Measurements from ENCODE around the gene OSBPL10.

Gene OSBPL10

DNA sequence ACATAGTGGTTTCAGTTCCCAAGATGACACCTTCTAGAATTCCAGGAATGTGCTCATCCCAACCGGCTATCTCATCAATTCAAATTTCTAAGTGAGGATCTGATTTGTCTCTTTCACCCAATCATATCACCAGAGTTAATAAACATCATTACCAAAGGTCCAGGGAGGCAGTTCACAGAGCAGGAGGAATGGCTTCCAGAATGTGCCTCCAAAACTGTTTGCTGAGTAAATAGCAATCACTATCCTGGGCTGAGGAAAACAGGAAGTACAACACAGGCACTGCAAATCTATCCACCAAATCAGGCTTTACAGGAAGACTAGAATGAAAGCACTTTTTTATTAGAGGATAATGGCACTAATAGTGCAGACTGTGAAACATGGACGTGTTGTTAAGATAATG, 61.5 kb downstream of the OSBPL10 start:
- peak in 1 of 2 experiments; percentile 8 for DNase-seq

DNA sequence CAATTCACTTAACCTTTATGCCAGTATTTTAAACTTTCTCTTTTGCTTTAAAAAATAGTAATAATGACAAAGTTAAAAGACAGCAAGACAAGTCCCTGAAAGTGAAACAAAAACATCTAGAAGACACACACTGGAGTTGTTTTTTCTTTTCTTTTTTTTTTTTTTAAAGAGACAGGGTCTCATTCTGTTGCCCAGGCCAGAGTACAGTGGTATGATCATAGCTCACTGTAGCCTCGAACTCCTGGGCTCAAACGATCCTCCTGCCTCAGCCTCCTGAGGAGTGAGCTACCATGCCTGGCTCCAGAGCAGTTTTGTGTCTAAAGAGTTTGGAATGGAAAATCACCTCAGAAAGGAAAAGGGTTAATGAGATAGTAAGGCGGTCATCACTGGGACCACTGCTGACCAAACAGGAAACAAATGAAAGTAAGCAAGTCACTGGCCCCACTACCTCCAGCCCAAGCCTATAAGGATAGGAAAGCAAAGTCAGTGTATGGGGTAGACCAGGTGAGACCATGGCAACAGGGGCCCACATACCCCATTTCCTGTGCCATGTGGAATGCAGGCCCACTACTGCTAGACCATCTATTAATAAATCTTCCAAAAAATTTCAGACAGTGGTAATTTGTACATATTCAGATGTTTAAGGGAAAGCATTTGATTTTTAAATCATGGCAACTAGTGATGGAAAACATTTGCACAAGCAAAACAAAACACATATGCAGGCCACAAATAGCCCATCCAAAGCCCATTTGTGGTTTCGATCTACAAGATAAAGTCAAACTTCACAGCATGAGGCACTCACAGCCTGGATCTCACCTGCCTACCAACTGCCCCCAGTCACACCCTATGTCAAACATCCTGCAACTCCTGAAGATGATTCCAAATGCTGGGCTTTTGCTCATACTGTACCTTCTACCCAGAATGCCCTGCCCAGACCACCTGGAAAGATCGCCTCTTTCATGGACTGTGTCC, 62.6 kb downstream of the OSBPL10 start:
- DNase-seq: no peak

DNA sequence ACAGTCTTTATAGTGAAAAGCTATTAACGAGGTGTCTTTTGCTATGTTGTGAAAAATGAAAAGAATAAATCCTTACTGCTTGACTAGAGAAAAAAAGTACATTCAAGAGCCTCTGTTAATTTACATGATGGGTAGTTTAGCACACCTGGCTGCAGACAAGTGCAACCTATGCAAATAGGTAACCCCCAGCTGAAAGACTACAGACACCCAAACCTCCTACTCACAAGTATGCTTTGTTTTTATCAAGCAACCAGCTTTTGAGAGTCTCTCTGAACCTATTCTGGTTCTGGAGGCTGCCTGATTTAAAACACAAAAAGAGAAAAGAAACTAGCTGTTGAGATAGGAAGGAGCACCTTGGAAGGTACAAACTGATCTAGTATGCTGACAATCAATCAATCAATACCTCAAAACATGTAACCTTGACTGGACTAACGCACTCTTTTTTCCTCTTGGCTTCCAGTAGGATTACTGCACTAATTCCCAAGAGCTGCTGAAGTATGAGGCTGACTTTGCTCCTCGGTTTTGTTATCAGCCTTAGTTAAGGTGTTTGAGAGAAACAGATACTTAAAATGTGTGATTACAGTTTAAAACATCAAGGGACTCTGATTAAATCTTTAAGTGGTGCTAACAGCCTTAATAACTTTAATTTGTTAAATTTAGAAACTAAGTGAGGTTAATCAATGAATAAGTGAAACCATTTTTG, 63.6 kb downstream of the OSBPL10 start:
- no peak for DNase-seq

DNA sequence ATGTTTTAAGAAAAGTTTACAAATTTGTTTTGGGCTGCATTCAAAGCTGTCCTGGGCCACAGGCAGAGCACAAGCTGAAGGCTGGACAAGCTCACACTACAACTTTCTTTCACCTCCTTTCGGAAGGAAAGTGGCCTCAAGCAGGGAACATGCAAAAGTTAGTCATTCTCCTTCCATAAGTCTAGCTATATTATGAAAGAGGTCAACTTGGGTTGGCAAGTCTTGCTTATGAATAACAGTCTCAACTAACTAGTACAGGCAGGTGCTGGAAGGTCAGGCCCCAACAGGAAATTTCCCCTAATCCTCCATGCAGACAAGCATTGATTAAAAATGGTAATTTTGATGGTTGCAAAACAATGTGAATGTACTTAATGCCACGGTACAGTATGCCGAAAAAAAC, 69.4 kb downstream of the OSBPL10 start:
- DNase-seq: no peak

DNA sequence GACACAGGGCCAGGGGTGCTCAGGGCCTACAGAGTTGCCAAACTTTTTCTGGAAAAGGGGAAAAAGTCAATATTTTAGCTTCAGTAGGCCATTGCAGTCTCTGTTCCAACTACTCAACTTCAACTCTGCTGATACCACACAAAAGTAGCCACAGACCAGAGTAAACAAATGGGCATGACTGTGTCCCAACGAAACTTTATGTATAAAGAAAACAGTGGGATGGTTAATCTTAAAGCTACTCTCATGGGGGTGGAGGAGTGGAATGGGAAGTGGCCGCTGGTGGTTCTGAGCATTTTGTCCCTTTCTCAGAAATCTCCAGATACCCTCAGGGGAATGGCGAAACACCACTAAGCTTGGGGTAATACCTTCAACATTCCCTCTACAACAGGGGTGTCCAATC, 69.9 kb downstream of the OSBPL10 start:
- no peak for DNase-seq

DNA sequence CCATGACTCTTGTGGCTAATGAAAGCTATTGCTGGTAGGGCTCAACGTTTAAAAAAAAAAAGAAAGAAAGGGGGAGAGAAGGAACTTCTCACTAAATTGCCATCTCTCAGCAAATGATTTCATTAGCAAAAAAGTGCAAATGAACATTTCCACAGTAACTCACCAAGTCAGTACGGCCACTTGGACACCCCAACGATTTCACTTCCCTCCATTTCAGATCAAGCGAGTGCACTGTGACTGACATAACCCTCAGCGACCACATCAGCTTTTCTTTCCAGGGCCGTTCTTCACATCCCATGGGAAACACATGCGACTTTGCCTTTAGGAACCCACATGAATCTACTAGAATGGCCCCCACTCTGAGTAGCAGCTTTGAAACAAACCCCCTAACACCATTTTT, 71.6 kb downstream of the OSBPL10 start:
- no peak for DNase-seq

DNA sequence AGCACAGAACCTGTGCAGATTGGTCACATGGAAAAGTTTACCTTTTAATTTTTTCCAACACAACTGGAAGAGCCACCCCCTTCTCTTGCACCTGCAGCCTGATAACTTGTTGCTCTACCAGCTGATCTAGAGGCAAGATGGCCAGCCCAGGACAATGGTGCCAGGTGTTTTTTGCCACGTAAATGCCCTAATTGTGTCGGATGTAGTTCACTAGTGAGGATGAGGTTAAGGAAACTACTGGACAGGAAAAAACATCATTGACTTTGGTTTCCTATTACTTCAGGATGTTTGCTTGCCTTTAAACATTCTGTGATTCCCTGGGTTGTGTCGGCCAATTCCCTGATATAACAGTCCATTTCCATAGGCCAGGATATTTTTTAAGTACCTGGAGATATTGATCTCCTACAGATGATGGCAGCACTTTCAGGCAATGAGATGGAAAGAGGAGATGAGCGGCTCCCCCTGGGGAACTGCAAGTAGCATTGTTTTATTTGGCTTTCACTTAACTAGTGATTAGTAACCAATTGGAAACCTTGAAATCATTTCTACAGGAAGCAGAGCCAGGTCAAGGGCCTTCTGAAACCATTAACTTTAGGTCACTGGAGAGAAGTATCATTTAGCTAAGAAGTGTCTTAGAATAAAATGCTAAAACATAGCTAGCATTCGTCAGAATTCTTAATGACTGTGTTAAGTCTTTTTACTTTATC, 72.5 kb downstream of the OSBPL10 start:
- DNase-seq: peak in 1 of 2 experiments; percentile 38

DNA sequence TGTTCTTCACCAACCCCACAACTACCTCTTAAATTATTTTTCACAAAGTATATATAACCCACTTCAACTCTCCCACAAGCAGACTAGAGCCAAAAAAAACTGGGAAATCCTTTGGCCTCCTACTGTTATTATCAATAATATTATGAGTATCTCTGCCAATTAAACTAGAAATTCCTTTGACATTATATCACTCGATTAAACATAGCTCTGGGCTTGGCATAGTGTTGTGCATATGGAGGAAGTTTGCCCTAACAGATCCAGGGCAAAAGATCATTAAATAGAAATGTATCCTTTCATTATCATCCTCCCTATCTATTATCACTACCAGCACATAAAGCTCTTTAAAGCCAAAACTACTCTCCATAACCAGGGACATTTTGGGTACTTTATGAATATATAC, 74.9 kb downstream of the OSBPL10 start:
- no peak for DNase-seq

DNA sequence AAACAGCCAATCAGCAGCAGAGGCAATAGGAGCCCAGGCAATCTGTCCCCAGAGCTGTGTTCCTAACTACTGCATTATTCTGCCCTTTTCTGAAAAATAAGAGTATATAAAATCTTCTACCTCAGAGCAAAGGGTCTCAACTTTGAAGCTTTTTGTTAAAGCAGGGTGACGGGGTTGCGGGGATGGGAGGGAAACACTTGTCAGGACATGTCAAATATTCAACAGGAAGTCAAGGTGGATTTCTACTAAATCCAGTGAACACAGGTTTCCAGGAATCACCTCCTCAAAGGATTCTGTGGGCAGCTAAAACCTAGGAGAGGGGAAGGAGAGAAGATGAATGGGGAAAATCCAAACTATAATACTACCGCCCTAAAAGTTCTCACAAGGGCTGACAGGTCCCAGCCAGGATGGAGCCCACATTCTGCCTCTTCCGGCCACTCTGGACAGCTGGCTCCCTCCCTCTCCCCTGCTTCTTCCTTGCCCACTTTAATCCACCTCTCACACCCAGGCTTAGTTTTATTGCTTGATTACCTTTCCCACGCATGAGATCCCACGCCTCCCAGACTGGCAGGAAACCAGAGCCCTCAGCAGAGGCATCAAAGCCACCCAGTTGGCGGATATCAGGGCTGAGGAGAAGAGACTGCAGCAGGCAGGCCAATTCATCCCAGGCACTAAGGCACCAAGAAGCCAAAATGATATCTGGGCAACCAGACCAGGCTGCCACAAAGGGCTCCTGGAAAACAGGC, 77.2 kb downstream of the OSBPL10 start:
- peak in 1 of 2 experiments; percentile 6 for DNase-seq

DNA sequence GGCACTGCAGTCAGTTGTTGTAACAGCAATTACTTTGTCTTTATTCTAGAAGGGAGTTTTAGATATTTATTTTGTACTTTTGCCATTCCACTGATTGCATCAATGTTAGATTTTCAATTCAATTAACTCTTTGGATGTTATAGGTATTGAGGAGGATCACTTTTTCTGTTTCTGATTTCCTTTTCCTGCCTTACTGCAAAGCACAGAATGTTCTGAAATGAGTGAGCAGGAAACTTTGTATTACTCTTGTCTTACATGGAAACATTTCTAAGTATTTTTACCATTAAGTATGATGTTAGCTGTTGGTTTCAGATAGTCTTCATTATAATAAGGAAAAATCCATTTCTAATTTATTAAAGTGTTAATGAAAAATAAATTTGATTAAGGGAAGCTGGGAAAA, 80.5 kb downstream of the OSBPL10 start:
- no peak for DNase-seq

DNA sequence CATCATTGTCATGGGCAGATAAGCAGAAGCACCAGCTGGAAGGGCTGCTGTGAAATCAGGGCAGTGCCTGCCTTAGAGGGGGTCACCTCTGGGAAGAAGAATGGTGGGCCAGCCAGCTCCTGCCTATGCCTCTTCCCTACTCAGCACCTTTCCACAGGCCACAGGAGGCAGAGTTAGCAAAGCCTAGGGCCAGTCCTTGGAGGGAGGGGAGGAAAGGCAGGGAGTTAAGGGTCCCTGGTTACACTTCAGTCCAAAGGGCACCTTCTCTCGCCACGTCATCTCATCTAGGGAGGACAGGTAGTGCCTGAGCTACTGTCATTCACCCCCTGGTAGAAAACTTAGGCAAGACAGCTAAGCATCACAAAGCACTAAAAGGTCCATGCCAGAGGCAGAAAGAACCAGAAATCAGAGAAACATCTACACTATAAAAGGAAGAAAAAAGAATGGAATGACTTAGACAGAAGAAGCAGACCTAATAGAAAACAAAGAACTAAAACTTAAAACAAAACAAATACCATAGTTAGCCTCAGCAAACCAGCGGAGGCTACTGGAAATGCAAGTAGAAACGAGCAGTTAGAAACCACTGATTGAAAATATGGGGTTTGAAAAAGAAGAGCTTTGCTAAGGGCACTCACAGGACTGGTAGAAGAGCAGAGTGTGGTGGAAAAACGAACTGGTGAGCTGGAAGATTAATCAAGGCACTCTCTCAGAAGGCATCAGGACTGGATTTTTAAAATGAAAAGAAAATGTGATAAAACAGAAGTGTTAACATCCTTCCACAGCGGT, 84.2 kb downstream of the OSBPL10 start:
- no peak for DNase-seq

DNA sequence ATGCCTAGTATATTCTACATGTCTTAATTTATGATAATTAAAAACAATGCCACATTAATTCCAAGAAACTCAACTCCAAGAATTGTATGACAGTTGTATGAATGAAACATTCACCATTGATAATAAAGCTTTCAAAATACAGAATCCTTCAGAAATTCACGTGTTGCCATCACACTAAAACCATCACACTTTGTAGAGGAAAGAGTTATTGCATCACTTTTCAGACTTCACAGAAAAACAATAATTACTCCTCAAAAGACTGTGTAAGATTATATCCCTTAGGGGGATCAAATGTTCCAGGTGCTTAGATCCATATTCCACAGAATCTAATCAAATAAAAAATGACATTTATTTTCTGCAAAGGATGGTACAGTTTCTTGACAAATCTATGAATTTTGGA, 85.0 kb downstream of the OSBPL10 start:
- DNase-seq: no peak

DNA sequence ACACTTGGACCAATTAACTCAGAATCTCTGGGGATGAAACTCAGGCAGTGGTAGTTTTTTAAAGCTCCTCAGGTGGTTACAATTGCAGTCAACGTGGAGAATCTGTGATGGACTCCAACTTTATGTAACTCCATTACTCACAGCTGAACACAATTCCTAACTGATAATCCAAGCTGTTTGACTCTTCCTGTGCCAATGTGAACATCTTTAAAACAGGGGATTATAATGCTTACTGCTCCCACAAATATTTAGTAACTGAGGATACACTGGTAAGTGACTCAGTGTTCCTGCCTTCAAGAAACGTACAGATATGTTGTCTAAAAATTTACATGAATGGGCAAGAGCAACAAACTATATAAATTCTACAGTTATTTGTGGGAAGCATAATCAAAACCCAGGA, 85.6 kb downstream of the OSBPL10 start:
- no peak for DNase-seq

DNA sequence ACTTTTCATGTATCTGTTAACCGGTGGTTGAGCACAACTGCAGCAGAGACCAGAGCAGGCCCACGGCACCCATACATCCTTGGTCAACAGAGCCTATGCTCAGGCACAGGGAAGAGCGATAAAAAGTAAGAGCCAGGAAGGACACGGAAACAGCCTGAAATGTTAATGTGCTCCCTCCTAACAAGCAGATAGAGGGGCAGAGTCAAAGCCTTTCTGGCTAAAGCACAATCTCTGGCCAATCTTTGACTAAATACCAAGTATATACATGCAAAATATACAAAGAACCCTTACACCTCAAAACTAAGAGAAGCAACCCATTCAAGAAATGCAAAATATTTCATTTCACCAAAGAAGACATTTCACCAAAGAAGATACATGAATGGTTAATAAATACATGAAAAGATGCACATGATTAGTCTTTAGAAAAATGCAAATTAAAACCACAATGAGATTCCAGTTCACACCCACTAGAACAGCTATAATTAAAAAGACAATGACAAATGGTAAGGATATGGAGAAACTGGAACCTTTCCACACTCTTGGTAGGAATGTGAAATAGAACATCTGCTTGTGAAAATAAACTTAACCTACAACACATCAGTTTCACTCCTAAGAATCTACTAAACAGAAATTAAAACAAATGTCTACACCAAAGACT, 88.0 kb downstream of the OSBPL10 start:
- DNase-seq: no peak

DNA sequence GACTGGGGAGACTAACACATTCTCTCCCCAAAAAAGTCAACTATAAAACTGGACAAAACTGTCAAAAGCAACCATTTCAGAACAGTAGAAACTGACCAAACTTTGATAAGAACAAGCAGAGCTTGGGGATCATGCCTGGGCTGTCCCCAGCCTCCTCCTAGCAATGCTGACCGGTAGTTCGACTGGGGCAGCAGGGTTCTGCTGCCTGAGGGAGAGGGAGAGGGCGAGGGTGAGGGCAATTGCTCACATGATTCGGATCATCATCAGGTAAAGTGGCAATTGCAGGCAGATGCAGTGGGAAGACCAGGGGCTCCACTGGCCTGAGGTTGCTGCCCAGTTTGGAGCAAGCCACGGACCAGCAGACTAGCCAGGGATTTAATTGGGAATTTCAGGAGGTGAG, 88.6 kb downstream of the OSBPL10 start:
- no peak for DNase-seq

DNA sequence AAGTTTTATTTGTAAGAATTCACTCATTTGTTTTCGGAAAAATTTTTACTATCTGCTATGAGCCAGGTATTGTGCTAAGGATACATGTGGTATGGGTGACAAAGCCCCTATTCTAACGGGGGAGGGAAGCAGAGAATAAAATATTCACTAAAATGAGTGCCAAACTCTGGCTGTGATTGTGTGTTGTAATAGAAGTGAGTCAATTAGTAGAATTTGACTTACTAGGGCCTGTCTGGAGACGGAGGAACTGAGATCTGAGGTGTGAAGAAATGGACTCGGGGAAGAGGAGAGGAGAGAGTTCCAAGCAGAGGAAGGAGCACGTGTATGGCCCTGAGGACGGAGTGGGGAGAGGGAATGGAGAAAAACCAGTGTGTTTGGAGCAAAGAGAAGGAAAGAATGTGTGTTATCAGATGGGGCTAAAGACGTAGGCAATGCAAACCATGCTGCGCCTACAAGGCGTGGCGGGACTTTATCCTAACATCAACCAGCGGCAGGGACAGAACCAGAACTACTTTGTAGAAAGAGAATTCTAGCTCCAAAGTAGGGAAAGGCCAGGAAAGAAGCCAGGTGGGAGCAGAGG, 89.1 kb downstream of the OSBPL10 start:
- DNase-seq: no peak

DNA sequence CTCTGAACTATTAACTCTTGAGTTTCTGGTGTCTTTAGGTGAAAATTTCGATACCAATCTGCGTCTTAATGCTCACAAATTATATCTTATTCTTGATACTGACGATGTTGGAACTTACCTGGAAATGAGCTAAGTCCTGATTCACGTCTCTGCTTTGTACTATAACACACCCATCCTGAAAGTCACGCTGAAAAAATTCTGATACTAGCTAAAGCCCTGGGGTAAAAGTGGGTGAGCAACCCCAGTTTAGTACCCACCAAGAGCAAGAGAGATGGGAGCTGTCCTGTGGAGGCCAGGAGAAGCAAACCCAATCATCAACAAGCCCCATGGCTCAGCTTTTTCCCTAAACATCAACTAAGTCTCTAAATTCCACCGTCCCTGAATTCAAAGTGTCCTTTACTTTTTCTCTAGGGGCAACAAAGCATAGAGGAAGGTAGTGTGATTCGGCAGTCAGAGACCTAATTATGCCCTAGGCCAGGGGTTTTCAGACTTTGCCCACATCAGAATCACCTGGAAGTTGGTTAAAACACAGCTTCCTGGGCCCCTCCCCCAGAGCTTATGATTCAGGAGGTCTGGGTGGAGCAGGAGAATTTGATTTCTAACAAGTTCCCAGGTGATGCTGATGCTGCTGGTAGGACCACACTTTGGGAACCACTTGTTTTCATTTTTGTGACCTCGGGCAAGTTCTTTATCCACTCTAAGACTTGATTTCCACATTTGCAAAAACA, 90.2 kb downstream of the OSBPL10 start:
- DNase-seq: no peak

DNA sequence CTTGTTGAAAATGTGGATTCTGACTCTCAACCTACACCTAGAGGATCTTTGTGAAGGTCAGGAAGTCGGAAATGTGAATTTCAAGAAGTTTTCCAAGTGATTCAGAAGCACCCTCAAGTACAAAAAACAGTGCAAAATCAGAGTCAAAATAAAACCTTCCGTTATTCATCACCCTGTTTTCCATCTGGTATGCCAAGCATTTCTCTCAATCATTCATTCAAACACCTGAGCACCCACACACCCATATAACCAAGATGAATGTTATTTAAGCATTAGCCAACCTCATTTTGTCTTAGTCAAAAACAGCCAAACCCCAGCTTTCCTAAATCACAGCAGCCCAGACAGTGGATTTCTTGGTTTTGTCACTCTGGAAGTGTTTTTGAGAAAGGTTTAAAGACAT, 91.1 kb downstream of the OSBPL10 start:
- no peak for DNase-seq

DNA sequence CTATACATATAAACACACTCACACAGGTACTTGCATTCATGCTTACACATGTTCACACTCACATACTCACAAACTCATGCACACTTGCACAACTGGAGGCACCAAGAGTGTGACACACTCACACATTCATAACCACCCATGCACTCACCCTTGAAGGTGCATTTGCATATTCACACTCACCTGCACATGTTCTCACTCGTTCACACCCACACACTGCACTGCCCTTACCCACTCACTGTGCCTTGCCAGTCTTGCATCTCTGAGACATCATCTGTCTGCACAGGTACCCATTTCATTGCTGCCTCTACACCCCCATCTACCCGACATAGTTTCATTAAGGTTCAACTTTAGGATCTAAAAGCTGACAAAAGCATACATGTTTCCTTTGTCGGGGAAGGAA, 95.8 kb downstream of the OSBPL10 start:
- DNase-seq: no peak

DNA sequence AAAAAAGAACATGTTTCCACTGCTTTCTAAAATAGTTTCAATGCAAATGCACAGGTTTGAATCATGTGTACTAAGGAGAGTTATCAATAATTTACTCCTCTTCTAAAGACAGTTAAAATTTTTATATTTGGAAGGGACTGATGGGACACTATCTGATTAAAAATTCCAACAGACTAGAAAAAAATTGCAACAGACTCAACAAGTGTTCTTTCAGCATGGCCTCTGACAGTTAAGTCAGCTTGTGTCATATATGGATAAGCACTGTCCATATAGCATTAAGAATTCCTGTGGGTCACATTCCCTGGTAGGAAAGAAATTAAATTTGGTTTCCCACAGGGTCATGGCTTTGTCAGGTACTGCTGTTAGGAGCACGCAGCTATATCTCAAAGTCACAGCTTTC, 96.8 kb downstream of the OSBPL10 start:
- DNase-seq: no peak

Data from NCI-H2081 (cell line).